AG09309 (cell line): ENCODE measurements around the gene ENTHD1.
"Not testable (repeated sequence)": the region's sequence is repeated elsewhere in the genome, so short reads cannot be mapped to it uniquely, and the experiment has no call there.

Experiments used
- DNase-seq: peaks from one replicate; pipeline ENCODE4 v3.0.0-alpha.2; 2010; ENCODE audit warnings: low read depth
- H3K4me3 ChIP-seq: 2 replicates; pipeline ENCODE4 v1.5.1; 2011; ENCODE audit warnings: mild to moderate bottlenecking, low read depth, low read length, moderate library complexity; ENCODE audit not compliant: control insufficient read depth
- CTCF ChIP-seq: IDR thresholded peaks from 2 replicates; pipeline ENCODE4 v1.5.1; 2011; ENCODE audit warnings: mild to moderate bottlenecking, low read depth, low read length, inconsistent platforms; ENCODE audit not compliant: insufficient read depth, control insufficient read depth; ENCODE audit errors: missing control alignments

Gene ENTHD1

DNA sequence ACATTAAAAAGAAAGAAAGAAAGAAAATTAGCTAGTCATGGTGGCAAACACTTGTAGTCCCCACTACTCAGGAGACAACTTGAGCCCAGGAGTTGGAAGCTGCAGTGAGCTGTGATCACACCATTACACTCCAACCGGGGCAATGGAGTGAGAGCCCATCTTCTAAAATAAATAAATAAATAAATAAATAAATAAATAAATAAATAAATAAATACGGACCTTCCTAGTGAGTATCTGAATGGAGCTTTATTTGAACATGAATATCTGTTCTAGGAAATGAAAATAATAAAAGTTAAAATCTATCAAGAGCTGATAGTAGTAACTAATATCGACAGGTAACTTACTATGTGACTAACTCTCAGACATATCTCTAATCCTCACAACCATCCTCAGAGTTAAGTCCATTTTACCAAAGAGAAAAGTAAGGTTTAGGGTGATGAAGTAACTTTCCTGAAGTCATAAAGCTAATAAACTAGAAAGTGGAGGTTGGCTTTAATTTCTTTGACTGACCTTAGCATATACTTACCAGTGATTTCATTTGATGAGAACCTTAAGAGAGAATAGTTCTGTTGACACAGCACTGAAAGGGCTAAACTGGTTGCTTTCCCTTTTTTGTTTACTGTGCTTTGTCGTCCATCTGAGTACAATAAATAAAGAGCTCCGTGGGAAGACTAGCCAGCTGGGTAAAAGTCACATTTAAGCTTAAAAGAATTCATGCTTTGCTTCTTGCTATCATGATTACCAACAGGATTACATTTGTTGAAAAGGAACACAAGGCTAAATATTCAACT lies 22.4 kb downstream of the ENTHD1 start:
- DNase-seq, result no peak
- no peak overlapping the region for H3K4me3 ChIP-seq
- no peak for TF ChIP-seq CTCF

GRCh38 chr22:39869797-39870196 lies 23.8 kb downstream of the ENTHD1 start:
- not testable (repeated sequence) for H3K4me3 ChIP-seq, DNase-seq

DNA sequence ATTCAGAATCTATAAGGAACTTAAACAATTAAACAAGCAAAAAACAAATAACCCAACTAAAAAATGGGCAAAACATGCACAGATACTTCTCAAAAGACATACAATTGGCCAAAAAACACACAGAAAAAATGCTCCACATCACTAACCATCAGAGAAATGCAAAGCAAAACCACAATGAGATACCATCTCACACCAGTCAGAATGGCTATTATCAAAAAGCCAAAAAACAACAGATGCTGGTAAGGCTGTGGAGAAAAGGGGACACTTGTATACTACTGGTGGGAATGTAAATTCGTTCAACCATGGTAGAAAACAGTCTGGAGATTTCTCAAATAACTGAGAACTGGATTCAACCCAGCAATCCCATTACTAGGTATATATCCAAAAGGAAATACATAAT lies 24.8 kb downstream of the ENTHD1 start:
- DNase-seq, result no peak
- no peak for TF ChIP-seq CTCF
- no peak overlapping the region for H3K4me3 ChIP-seq

DNA sequence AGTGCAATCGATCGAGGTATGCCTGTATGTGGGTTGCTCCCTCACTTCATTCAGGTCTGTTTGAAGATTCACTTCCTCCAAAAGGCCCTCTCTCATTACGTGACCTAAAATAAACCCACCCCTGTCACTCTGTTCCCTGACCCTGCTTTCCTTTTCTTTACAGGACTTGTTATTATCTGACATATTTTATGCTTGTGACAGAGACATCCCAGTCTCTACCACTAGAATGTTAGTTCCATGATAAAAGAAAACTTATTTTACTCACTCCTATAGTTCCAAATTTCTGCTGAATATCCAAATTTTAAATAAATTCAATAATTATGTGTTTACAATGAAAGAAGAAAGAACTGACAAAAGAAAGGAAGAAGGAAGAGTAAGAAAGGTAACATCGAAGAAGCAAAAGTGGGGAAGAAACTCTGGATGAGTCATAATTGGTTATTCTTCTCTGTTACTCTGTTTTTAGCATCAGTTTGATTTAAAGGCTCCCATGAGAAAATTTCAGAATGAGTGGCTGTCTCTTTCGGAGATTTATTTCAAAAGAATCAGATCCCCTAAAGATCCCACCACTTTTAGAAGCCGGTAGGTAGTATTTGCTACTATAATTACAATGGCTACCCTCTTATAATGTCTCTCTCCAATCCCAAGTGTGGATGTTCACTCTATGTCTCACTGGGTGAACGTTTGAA lies 33.5 kb downstream of the ENTHD1 start:
- TF ChIP-seq CTCF, result no peak
- DNase-seq, result no peak
- H3K4me3 ChIP-seq, result no peak overlapping the region

DNA sequence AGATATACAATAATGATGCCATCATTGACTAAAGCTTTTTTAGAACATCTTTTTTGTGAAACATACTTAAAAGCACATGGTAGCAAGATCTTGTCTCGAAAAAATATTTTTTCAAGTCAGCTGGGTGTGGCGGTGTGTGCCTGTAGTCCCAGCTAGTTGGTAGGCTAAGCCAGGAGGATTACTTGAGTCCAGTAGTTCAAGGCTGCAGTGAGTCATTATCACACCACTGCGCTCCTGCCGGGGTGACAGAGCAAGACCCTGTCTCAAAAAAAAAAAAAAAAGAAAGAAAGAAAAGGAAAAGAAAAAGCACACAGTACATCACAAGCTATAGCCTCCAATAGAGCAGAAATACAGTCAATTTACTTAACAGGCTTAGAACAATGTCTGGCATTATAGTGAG lies 37.0 kb downstream of the ENTHD1 start:
- DNase-seq, result no peak
- no peak overlapping the region for H3K4me3 ChIP-seq
- TF ChIP-seq CTCF, result no peak

- H3K4me3 ChIP-seq, result no peak overlapping the region
- no peak for DNase-seq
- TF ChIP-seq CTCF, result no peak
Measured at GRCh38 chr22:39852799-39853198, 40.8 kb downstream of the ENTHD1 start.

DNA sequence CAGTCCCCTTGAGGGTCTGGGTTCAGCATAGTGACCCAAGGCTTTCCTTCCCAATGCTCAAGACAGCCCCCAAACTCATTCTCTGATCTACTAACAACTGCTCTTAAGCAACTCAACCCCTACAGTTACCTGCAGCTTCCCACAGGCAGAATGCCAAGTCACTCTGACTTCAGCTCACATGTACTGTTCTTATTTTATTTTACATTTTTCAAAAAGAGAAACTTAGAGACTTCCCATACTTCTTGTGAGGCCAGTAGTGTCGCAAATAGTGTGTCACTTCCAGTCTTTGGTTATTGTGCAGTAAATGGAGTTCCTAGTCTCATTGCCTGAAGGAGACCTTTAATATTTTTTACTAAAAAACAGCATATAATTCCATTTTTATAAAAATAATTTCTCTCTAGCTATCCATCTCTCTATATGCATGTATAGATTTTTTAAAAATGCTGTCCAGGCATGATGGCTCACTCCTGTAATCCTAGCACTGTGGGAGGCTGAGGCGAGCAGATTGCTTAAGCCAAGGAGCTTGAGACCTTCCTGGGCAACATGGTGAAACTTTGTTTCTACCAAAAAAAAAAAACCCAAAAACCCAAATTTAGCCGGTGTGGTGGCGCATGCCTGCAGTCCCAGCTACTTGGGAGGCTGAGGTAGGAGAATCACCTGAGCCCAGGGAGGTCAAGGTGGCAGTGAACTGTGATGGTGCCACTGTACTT lies 41.8 kb downstream of the ENTHD1 start:
- no peak overlapping the region for H3K4me3 ChIP-seq
- no peak for DNase-seq
- no peak for TF ChIP-seq CTCF
